A673 (cell line): ENCODE results near the gene ITPR3.
A peak's percentile ranks its signal among the peaks of the same experiment; 100 is the strongest.

Source experiments
- CTCF ChIP-seq: fragments of 300-800, 200-600 bp; sonication (generic); conservative IDR thresholded peaks from 2 replicates; pipeline ENCODE4 v1.5.1; 2017; ENCODE audit warnings: low read depth, mild to moderate bottlenecking, antibody characterized with exemption, low read length, moderate library complexity, mixed read lengths
- EZH2 ChIP-seq: fragments of 200-600 bp; sonication (generic); IDR thresholded peaks from 2 replicates; pipeline ENCODE4 v1.6.1; 2017; ENCODE audit warnings: borderline replicate concordance, low read depth, mild to moderate bottlenecking, mixed read lengths, antibody characterized with exemption, low read length; ENCODE audit not compliant: poor library complexity, severe bottlenecking

GRCh38 chr6:33702345-33702977 is 81.3 kb downstream of the ITPR3 start:
- TF ChIP-seq CTCF (peak; percentile 44), EZH2 (no peak)
